B cell (primary cell): ENCODE measurements around the gene SNX22. TPM values are rescaled to one million over a fixed set of nuclear protein-coding genes. Genes with fewer than 3 reads are reported as not detected.
A peak's percentile ranks its signal among the peaks of the same experiment; 100 is the strongest.

Source experiments
- ATAC-seq: fragments of 200-7000 bp; cut with Tn5 transposase; one replicate; pipeline ENCODE4 v1.10.0; 2021; ENCODE audit warnings: low read depth, mild to moderate bottlenecking, moderate number of reproducible peaks, moderate library complexity
- CTCF ChIA-PET: fragments of 350-600 bp; sonication (Branson Sonifier 250); formaldehyde crosslinking; loops from one replicate; lab custom pipeline; 2021; ENCODE audit warnings: antibody characterized with exemption, inconsistent platforms; lab: Charles Lee
- POLR2A ChIA-PET: fragments of 350-600 bp; sonication (Branson Sonifier 250); formaldehyde crosslinking; loops from one replicate; lab custom pipeline; 2021; ENCODE audit warnings: antibody characterized with exemption; lab: Charles Lee
- DNase-seq: peaks from one replicate; pipeline ENCODE4 v3.0.0; 2013
- H2AFZ ChIP-seq: 2 replicates; pipeline ENCODE4 v1.6.1; 2012; ENCODE audit warnings: mild to moderate bottlenecking, low read depth, low read length; ENCODE audit not compliant: insufficient read depth, poor library complexity, severe bottlenecking
- H3K27ac ChIP-seq, 2 donors: 1 replicate in 1 of 2; 2 replicates in 1 of 2; pipeline ENCODE4 v1.5.1; 2012 to 2013; ENCODE audit warnings: low read length in 2 of 2, mild to moderate bottlenecking in 2 of 2, moderate library complexity in 1 of 2
- H3K27me3 ChIP-seq, 4 experiments: fragments of 200-600 bp in 1 of 4; sonication (generic) in 1 of 4; replicated peaks in 1 of 4; 1 replicate in 2 of 4; 2 replicates in 2 of 4; pipeline versions ENCODE4 v1.6.1 to v1.7.0; 2013 to 2016; ENCODE audit warnings: low read length in 3 of 4, mild to moderate bottlenecking in 2 of 4, mixed read lengths in 1 of 4, moderate library complexity in 1 of 4; ENCODE audit not compliant: insufficient read depth in 4 of 4, control insufficient read depth in 3 of 4; ENCODE audit errors: control extremely low read depth in 1 of 4
- H3K36me3 ChIP-seq, 2 experiments: replicated peaks in 1 of 2; 1 replicate in 1 of 2; 2 replicates in 1 of 2; pipeline versions ENCODE4 v1.6.1 to v1.7.1; 2013; ENCODE audit warnings: low read length in 1 of 2; ENCODE audit not compliant: insufficient read depth in 2 of 2, control insufficient read depth in 1 of 2; ENCODE audit errors: control extremely low read depth in 1 of 2, extremely low read depth in 1 of 2
- H3K4me1 ChIP-seq, 2 donors: fragments of 200-600 bp in 1 of 2; sonication (generic) in 1 of 2; 1 replicate in 1 of 2; 2 replicates in 1 of 2; pipeline versions ENCODE4 v1.5.1 to v1.6.1; 2013 to 2017; ENCODE audit warnings: low read length in 2 of 2; ENCODE audit not compliant: control insufficient read depth in 2 of 2, insufficient read depth in 2 of 2
- H3K4me2 ChIP-seq: replicated peaks from 2 replicates; pipeline ENCODE3; 2012; ENCODE audit warnings: mild to moderate bottlenecking, low read depth, low read length; ENCODE audit not compliant: poor library complexity, severe bottlenecking
- H3K4me3 ChIP-seq, 5 experiments: fragments of 200-600 bp in 1 of 5; sonication (generic) in 1 of 5; 1 replicate in 3 of 5; 2 replicates in 2 of 5; pipeline versions ENCODE4 v1.5.1 to v1.7.0; 2011 to 2016; ENCODE audit warnings: low read length in 4 of 5, mild to moderate bottlenecking in 4 of 5, low read depth in 2 of 5, control low read depth in 1 of 5, moderate library complexity in 1 of 5; ENCODE audit not compliant: insufficient read depth in 1 of 5; ENCODE audit errors: control extremely low read depth in 1 of 5, extremely low read depth in 1 of 5
- H3K79me2 ChIP-seq: fragments of 200-600 bp; sonication (generic); one replicate; pipeline ENCODE4 v1.6.0; 2016; ENCODE audit warnings: low read length; ENCODE audit not compliant: control insufficient read depth, insufficient read depth
- H3K9ac ChIP-seq: fragments of 200-600 bp; sonication (generic); 2 replicates; pipeline ENCODE4 v1.6.1; 2017; ENCODE audit warnings: mild to moderate bottlenecking, low read length, moderate library complexity
- H3K9me3 ChIP-seq, 3 donors: one replicate each; pipeline versions ENCODE4 v1.6.1 to v1.7.1; 2013; ENCODE audit warnings: low read length in 2 of 3; ENCODE audit not compliant: control insufficient read depth in 2 of 3, insufficient read depth in 1 of 3; ENCODE audit errors: control extremely low read depth in 1 of 3
- H4K20me1 ChIP-seq: 2 replicates; pipeline ENCODE4 v1.6.0; 2012; ENCODE audit warnings: mild to moderate bottlenecking, low read length; ENCODE audit not compliant: insufficient read depth, control insufficient read depth, poor library complexity, severe bottlenecking
- H3K27ac Mint-ChIP-seq: one replicate; pipeline ENCODE4 v1.8.0; 2021; ENCODE audit warnings: mixed read lengths
- H3K27me3 Mint-ChIP-seq: one replicate; pipeline ENCODE4 v1.8.0; 2021; ENCODE audit warnings: mixed read lengths
- H3K4me1 Mint-ChIP-seq: one replicate; pipeline ENCODE4 v1.8.0; 2021; ENCODE audit warnings: mixed read lengths
- H3K4me3 Mint-ChIP-seq: one replicate; pipeline ENCODE4 v1.8.0; 2021; ENCODE audit warnings: mixed read lengths
- H3K9me3 Mint-ChIP-seq: one replicate; pipeline ENCODE4 v1.8.0; 2022; ENCODE audit warnings: mixed read lengths; ENCODE audit not compliant: insufficient read depth
- CTCF ChIP-seq: fragments of 200-600 bp; IDR thresholded peaks from one replicate; pipeline ENCODE4 v1.8.0; 2022; ENCODE audit warnings: antibody characterized with exemption, mild to moderate bottlenecking
- EZH2 ChIP-seq: IDR thresholded peaks from 2 replicates; pipeline ENCODE4 v1.6.1; 2012; ENCODE audit warnings: borderline replicate concordance, low read depth, mild to moderate bottlenecking, moderate library complexity, low read length; ENCODE audit not compliant: insufficient read depth, poor library complexity, severe bottlenecking
- WGBS: methylation state at CpG from one replicate; pipeline ENCODE4 v1.1.5; 2013; ENCODE audit warnings: missing lambda C conversion rate; ENCODE audit not compliant: insufficient coverage; 5-methylcytosine and 5-hydroxymethylcytosine counted together
- intact Hi-C: fragments of 100-400 bp; cut with micrococcal nuclease; formaldehyde crosslinking; loops from one replicate; pipeline ENCODE4 v1.10.0; 2022
- polyA plus RNA-seq: library from polyadenylated mRNA; depleted of rRNA; stranded (reverse); fragments of >200 nt; gene quantifications from 2 replicates; pipeline ENCODE4 v1.2.3, GENCODE V29; 2012
- total RNA-seq, 2 donors: library from RNA; stranded (reverse); fragments of 120-200 nt in 1 of 2; gene quantifications; 1 replicate in 1 of 2; 2 replicates in 1 of 2; pipeline versions ENCODE4 v1.2.3 to v1.2.4, GENCODE V29; 2013 to 2022

SNX22 gene
- total and polyA plus RNA-seq, 2 donors (not counting 1 experiment from before 2014, with no cell fraction given) = 44.9 to 305 TPM

GRCh38 chr15:64152507-64153387, 1.2 kb downstream of the SNX22 start:
- TF ChIP-seq EZH2 (no peak), CTCF (no peak)

More at GRCh38 chr15:64152507-64153387, 1.2 kb downstream of the SNX22 start:
- Mint-ChIP-seq H3K27ac (peak overlapping the region; percentile 94), H3K4me3 (peak overlapping the region; percentile 90), H3K4me1 (peaks cover 69% of the 10 kb centered on the region), H3K27me3 (no peaks in the 10 kb centered on the region), H3K9me3 (no peaks in the 10 kb centered on the region)
- Histone ChIP-seq H3K4me1 (peaks cover 30 to 57% of the 10 kb centered on the region in 2 donors), H4K20me1 (peaks cover 69% of the 10 kb centered on the region), H3K27me3 (no peaks in the 10 kb centered on the region), H3K4me3 (peak overlapping the region; percentile 81 to 96 (median 94)), H3K27ac (peak overlapping the region; percentile 79 to 83), H2AFZ (peak overlapping the region; percentile 79), H3K79me2 (peaks cover 53% of the 10 kb centered on the region), H3K4me2 (peak overlapping the region; percentile 87), H3K9ac (peak overlapping the region; percentile 91), H3K9me3 (no peaks in the 10 kb centered on the region), H3K36me3 (peaks cover 7 to 39% of the 10 kb centered on the region in 2 experiments)
- ATAC-seq = peak; percentile 26
- peak; percentile 79 for DNase-seq
- intact Hi-C loops = loop anchor here (1.0 to 5.0 kb wide), 9 partner anchors 8 to 550 kb away; partner anchors contain the start of genes CIAO2A, HERC1 and PPIB
- ChIA-PET CTCF (interaction anchor here (0.6 to 4.7 kb wide), 25 partner anchors 8 to 957 kb away, joined by 3 to 62 read pairs (median 5); partner anchors contain the start of genes CIAO2A, PPIB and SNX1), POLR2A (interaction anchor here (0.6 to 3.9 kb wide), 13 partner anchors 8 to 361 kb away, joined by 3 to 55 read pairs (median 4); partner anchors contain the start of genes CIAO2A, PPIB and SNX1)
- 1% methylated on average over 24 of the region's 27 CpGs for WGBS
